GM19452 (cell line): ENCODE measurements around the gene TEX50.
"Not testable (repeated sequence)": the region's sequence is repeated elsewhere in the genome, so short reads cannot be mapped to it uniquely, and the experiment has no call there.

ENCODE experiments used
- ATAC-seq: cut with Tn5 transposase; IDR thresholded peaks from one replicate; pipeline ENCODE4 v1.9.1; 2021; ENCODE audit not compliant: unreplicated experiment

Gene TEX50

DNA sequence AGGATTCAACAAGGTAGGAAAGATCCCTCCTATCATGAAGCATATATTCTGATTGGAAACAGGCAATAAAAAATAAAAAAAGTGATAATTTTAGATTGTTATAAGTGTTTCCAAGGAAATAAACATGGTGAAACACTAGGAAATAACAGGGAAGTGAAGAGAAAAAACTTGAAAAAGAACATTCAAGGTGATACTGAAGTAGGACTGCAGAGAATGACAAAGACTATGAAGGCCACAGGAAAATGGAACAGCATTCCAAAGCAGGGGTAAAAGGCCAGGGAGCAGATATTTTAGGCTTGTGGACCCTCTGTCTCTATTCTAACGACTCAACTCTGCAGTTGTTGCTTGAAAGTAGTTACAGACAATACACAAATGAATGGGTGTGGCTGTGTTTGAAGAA is 26.6 kb downstream of the TEX50 start:
- ATAC-seq: no peak

DNA sequence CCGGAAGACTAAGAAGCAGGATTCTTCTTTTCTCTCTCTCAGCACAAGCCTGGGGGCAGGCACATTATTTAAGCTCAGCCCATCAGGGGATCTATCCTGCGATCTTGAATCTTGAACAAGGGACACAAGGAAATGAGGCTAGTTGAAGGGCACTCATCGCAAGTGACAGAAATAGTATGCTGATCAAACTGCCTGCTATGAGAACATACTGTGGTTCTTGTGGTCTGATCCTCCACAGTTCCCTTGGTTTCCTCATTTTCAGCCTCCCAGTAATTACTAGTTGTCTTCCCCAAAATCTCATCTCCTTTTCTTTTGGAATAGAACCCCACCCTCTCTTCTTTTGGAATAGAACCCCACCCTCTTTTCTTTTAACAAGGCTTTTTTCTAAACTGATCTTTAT is 28.0 kb downstream of the TEX50 start:
- no peak for ATAC-seq

DNA sequence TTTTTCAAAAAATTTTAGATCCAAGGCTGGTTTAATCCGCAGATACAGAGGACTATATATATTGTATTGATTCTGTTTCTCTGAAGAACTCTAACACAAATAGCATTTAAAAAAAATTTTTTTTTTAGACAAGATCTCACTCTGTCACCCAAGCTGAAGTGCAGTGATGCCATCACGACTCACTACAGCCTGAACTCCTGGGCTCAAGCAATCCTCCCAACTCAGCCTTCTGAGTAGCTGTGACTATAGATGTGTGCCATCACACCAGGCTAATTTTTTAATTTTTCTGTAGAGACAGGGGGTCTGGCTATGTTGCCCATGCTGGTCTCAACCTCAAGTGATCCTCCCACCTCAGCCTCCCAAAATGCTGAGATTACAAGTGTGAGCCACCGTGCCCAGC is 31.5 kb downstream of the TEX50 start:
- ATAC-seq: no peak

DNA sequence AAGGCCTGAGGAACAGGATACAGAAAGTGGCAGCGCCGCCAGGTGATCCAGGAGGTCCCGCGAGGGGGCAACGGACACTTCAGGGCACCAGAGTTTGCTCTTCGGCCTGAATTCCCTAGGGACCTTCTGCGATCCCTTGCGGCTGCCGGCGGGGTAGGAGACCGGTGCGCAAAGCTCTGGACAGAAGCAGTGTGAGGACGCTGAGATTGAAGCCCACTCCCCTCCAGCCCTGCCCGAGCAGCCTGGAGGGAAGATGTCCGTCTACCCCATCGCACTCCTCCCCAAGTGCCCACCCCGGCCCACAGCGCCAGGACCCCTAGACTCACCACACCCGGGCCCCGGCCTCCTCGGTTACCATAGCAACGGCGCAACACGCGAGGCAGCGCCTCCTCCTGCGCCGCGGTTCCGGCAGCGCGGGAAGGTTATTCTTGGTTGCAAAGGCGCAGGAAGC is 34.4 kb downstream of the TEX50 start, which contains the start of gene ANKRD45:
Gene ANKRD45 (minus strand): TSS at position 361 of the 451 bp plus-strand sequence. CDS start 10,433 bp downstream, outside the sequence.
- ATAC-seq: no peak

DNA sequence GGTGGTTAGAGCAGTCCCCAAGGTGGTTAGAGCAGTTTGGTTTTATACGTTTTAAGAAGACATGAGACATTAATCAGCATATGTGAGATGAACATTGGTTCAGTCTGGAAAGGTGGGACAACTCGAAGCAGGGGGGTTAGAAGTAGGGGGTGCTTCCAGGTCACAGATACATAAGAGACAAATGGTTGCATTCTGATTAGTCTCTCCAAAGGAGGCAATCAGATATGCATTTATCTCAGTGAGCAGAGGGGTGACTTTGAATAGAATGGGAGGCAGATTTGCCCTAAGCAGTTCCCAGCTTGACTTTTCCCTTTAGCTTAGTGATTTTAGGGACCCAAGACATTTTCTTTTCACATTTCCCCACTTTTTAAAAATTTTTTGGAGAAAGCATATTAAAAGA is 39.4 kb downstream of the TEX50 start:
- ATAC-seq: not testable (repeated sequence)

DNA sequence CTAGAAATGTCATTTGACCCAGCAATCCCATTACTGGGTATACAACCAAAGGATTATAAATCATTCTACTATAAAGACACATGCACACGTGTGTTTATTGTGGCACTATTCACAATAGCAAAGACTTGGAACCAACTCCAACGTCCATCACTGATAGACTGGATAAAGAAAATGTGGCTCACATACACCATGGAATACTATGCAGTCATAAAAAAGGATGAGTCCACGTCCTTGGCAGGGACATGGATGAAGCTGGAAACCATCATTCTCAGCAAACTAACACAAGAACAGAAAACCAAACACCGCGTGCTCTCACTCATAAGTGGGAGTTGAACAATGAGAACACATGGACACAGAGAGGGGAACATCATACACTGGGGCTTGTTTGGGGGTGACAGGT is 45.0 kb downstream of the TEX50 start:
- not testable (repeated sequence) for ATAC-seq

DNA sequence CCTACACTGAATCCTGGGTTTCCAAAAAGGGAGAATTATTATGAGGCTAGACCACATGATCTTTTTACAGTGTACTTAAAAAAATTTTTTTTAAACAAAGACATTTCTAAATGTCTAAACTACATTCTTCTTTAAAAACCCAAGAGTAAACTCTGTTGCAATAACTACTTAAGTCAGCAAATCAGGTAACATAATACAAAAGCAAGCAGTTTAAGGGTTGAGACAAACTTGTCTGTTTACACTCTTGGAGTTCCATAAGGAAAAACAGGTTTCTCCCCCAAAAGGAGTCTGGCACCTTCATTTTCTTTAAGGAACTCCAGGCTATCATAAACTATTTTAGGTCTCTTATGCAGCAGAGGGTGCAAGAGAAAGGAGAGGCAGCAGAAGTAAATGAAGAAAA is 47.0 kb downstream of the TEX50 start:
- no peak for ATAC-seq

DNA sequence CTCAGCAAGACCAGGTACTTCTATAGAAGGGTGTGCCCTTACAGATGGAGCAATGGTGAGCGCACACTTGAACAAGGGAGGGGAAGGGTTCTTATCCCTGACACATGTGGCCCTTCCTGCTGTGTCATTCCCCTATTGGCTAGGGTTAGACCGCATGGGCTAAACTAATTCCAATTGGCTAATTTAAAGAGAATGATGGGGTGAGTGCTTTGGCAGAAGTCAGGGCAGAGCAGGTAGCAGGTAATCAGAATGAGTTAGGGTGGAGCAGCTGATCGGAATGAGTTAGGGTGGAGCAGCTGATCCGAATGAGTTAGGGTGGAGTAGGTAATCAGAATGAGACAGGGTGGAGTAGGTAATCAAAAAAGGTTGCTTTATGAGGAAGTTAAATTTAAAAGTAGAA is 48.7 kb downstream of the TEX50 start:
- not testable (repeated sequence) for ATAC-seq

DNA sequence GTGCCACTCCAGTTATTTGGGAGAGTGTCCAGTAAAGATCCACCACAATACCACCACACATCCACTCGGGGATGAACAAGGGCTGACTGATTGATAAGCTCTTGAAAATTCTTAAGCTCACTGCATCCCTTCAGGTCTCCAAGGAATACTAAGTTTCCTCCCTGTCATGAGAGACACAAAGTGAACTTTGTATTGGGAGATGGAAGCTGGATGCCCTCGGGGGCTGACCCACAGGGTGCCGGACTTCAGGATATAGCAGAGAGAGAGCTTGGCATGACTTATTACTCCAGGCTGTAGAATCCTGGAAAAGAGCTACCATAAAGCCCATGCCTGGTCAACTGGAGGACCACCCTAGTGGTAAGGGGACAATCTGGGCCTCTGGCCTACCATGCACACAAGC is 50.0 kb downstream of the TEX50 start:
- ATAC-seq: not testable (repeated sequence)
